ENCODE results near the gene SIAH3.

Gene SIAH3

GRCh38 chr13:45820106-45820838 is 31.3 kb downstream of the SIAH3 start:
- no peak overlapping the region for H3K9ac ChIP-seq (ENCODE audit: low read length)
- no peaks in the 10 kb centered on the region for H3K9me2 ChIP-seq (replicated peaks; ENCODE audit: insufficient read depth, low read length)
- no peaks in the 10 kb centered on the region for H3K36me3 ChIP-seq (replicated peaks; ENCODE audit: insufficient read depth, low read length)
- no peak overlapping the region for H3K27ac ChIP-seq (ENCODE audit: low read length)
- H3F3A ChIP-seq (ENCODE audit: insufficient read depth, low read length) = no peaks in the 10 kb centered on the region
- no peaks in the 10 kb centered on the region for H3K4me1 ChIP-seq (ENCODE audit: low read length)
- no peaks in the 10 kb centered on the region for H3K9me3 ChIP-seq (replicated peaks; ENCODE audit: insufficient read depth, low read length)
- H3K4me3 ChIP-seq (ENCODE audit: low read length) = no peak overlapping the region
- H2AFZ ChIP-seq (ENCODE audit: low read length) = no peak overlapping the region
- no peak for DNase-seq
- H3K27me3 ChIP-seq (replicated peaks; ENCODE audit: insufficient read depth, low read length) = no peaks in the 10 kb centered on the region
- TF ChIP-seq EZH2phosphoT487 (IDR thresholded peaks at IDR 0.05; ENCODE audit: low read length) (no peak), EZH2 (optimal IDR thresholded peaks at IDR 0.05; ENCODE audit: low read depth, low read length) (no peak), CTCF (IDR thresholded peaks at IDR 0.05; ENCODE audit: low read length) (no peak)
- no peaks in the 10 kb centered on the region for H3K79me2 ChIP-seq (ENCODE audit: low read length)
- H3K4me2 ChIP-seq (ENCODE audit: low read depth, low read length) = no peak overlapping the region
- no peaks in the 10 kb centered on the region for H4K20me1 ChIP-seq (ENCODE audit: insufficient read depth, low read length)

GRCh38 chr13:45817833-45818232 is 33.7 kb downstream of the SIAH3 start:
- no peaks in the 10 kb centered on the region for H3K79me2 ChIP-seq (ENCODE audit: low read length)
- H3K4me3 ChIP-seq (ENCODE audit: low read length) = no peak overlapping the region
- no peaks in the 10 kb centered on the region for H3K9me3 ChIP-seq (replicated peaks; ENCODE audit: insufficient read depth, low read length)
- H3K27me3 ChIP-seq (replicated peaks; ENCODE audit: insufficient read depth, low read length) = no peaks in the 10 kb centered on the region
- no peak overlapping the region for H2AFZ ChIP-seq (ENCODE audit: low read length)
- H3K27ac ChIP-seq (ENCODE audit: low read length) = no peak overlapping the region
- H3F3A ChIP-seq (ENCODE audit: insufficient read depth, low read length) = no peaks in the 10 kb centered on the region
- H3K4me2 ChIP-seq (ENCODE audit: low read depth, low read length) = no peak overlapping the region
- H3K9me2 ChIP-seq (replicated peaks; ENCODE audit: insufficient read depth, low read length) = no peaks in the 10 kb centered on the region
- no peak for DNase-seq
- TF ChIP-seq CTCF (IDR thresholded peaks at IDR 0.05; ENCODE audit: low read length) (no peak), EZH2phosphoT487 (IDR thresholded peaks at IDR 0.05; ENCODE audit: low read length) (no peak), EZH2 (optimal IDR thresholded peaks at IDR 0.05; ENCODE audit: low read depth, low read length) (no peak)
- H3K4me1 ChIP-seq (ENCODE audit: low read length) = no peaks in the 10 kb centered on the region
- H3K9ac ChIP-seq (ENCODE audit: low read length) = no peak overlapping the region
- no peaks in the 10 kb centered on the region for H4K20me1 ChIP-seq (ENCODE audit: insufficient read depth, low read length)
- H3K36me3 ChIP-seq (replicated peaks; ENCODE audit: insufficient read depth, low read length) = no peaks in the 10 kb centered on the region

GRCh38 chr13:45816427-45816826 is 35.1 kb downstream of the SIAH3 start:
- Histone ChIP-seq H3K4me2 (ENCODE audit: low read depth, low read length) (no peak overlapping the region), H3K36me3 (replicated peaks; ENCODE audit: insufficient read depth, low read length) (no peaks in the 10 kb centered on the region), H3K9me2 (replicated peaks; ENCODE audit: insufficient read depth, low read length) (no peaks in the 10 kb centered on the region), H4K20me1 (ENCODE audit: insufficient read depth, low read length) (no peaks in the 10 kb centered on the region), H3K4me3 (ENCODE audit: low read length) (no peak overlapping the region), H3K27me3 (replicated peaks; ENCODE audit: insufficient read depth, low read length) (no peaks in the 10 kb centered on the region), H3K79me2 (ENCODE audit: low read length) (no peaks in the 10 kb centered on the region), H3K9ac (ENCODE audit: low read length) (no peak overlapping the region), H3K9me3 (replicated peaks; ENCODE audit: insufficient read depth, low read length) (no peaks in the 10 kb centered on the region), H2AFZ (ENCODE audit: low read length) (no peak overlapping the region), H3K27ac (ENCODE audit: low read length) (no peak overlapping the region), H3K4me1 (ENCODE audit: low read length) (no peaks in the 10 kb centered on the region), H3F3A (ENCODE audit: insufficient read depth, low read length) (no peaks in the 10 kb centered on the region)
- no peak for TF ChIP-seq CTCF (IDR thresholded peaks at IDR 0.05; ENCODE audit: low read length)
- no peak for TF ChIP-seq EZH2phosphoT487 (IDR thresholded peaks at IDR 0.05; ENCODE audit: low read length)
- no peak for TF ChIP-seq EZH2 (optimal IDR thresholded peaks at IDR 0.05; ENCODE audit: low read depth, low read length)
- no peak for DNase-seq
